ENCODE measurements around the gene APC. TPM values are rescaled to one million over a fixed set of nuclear protein-coding genes. Genes with fewer than 3 reads are reported as not detected.

APC gene
- total RNA-seq, 1 experiment from 2014 or later, result 24.0 TPM

GRCh38 chr5:112878101-112878500 lies 140.4 kb downstream of the APC start:
- BruUV-seq (replicated peaks), result no TSS peak
- Histone ChIP-seq H2AFZ (ENCODE audit: low read depth, low read length, poor library complexity, severe bottlenecking) (no peak overlapping the region), H3K36me3 (ENCODE audit: control insufficient read depth in 1 of 2, insufficient read depth in 2 of 2, low read length in 2 of 2) (peaks cover 5 to 10% of the 10 kb centered on the region in 2 experiments; a peak in 3 of 4 replicates), H3K27me3 (ENCODE audit: insufficient read depth, low read length) (no peaks in the 10 kb centered on the region), H3K79me2 (ENCODE audit: insufficient read depth, low read length) (no peaks in the 10 kb centered on the region; the same call in 1 of the 2 replicates), H3K4me2 (ENCODE audit: low read length) (no peak overlapping the region), H3K4me3 (replicated peaks in 1 of 2; ENCODE audit: low read depth in 1 of 2, low read length in 2 of 2) (no peak overlapping the region), H3K9ac (ENCODE audit: low read length) (no peak overlapping the region), H3K9me2 (ENCODE audit: insufficient read depth) (no peaks in the 10 kb centered on the region), H3K27ac (ENCODE audit: low read depth, low read length) (no peak overlapping the region; the same call in 1 of the 2 replicates), H4K20me1 (ENCODE audit: insufficient read depth) (no peaks in the 10 kb centered on the region), H3K9me3 (ENCODE audit: control insufficient read depth in 1 of 2, insufficient read depth in 1 of 2, low read depth in 1 of 2, low read length in 2 of 2) (no peaks in the 10 kb centered on the region), H3K4me1 (ENCODE audit: control insufficient read depth in 1 of 2, insufficient read depth in 2 of 2, low read length in 2 of 2) (peaks cover 4 to 8% of the 10 kb centered on the region in 2 experiments; a peak in 3 of 4 replicates)
- intact Hi-C loops (cut with micrococcal nuclease), result no loop called here
- no peak for DNase-seq (ENCODE audit: low read depth, low spot score)
- ChIA-PET RAD21 (ENCODE audit: low non-redundant PET in 1 of 2, low total read pairs in 2 of 2, uncharacterized antibody in 2 of 2, unreplicated experiment in 2 of 2) (no interaction called here), POLR2A (no interaction called here), CTCF (no interaction called here)
- TF ChIP-seq ZBTB33 (IDR thresholded peaks at IDR 0.05; ENCODE audit: extremely low read depth, insufficient replicate concordance, low read length) (no peak), JUND (IDR thresholded peaks at IDR 0.05) (no peak), EGR1 (IDR thresholded peaks at IDR 0.05; ENCODE audit: low read depth) (no peak)
- no peak for ATAC-seq

- Histone ChIP-seq H3K36me3 (ENCODE audit: control insufficient read depth in 1 of 2, insufficient read depth in 2 of 2, low read length in 2 of 2) (peaks cover 5 to 10% of the 10 kb centered on the region in 2 experiments; a peak in 3 of 4 replicates), H4K20me1 (ENCODE audit: insufficient read depth) (no peaks in the 10 kb centered on the region), H3K4me2 (ENCODE audit: low read length) (no peak overlapping the region; the same call in 1 of the 2 replicates), H3K79me2 (ENCODE audit: insufficient read depth, low read length) (no peaks in the 10 kb centered on the region; the same call in 1 of the 2 replicates), H3K27me3 (ENCODE audit: insufficient read depth, low read length) (no peaks in the 10 kb centered on the region), H3K9me3 (ENCODE audit: control insufficient read depth in 1 of 2, insufficient read depth in 1 of 2, low read depth in 1 of 2, low read length in 2 of 2) (no peaks in the 10 kb centered on the region), H3K9ac (ENCODE audit: low read length) (no peak overlapping the region), H3K4me1 (ENCODE audit: control insufficient read depth in 1 of 2, insufficient read depth in 2 of 2, low read length in 2 of 2) (peaks cover 4 to 8% of the 10 kb centered on the region in 2 experiments; a peak in 3 of 4 replicates), H3K4me3 (replicated peaks in 1 of 2; ENCODE audit: low read depth in 1 of 2, low read length in 2 of 2) (no peak overlapping the region), H3K9me2 (ENCODE audit: insufficient read depth) (no peaks in the 10 kb centered on the region), H2AFZ (ENCODE audit: low read depth, low read length, poor library complexity, severe bottlenecking) (no peak overlapping the region), H3K27ac (ENCODE audit: low read depth, low read length) (peak overlapping the region; percentile 6; the same call in 1 of the 2 replicates)
- POLR2A ChIA-PET, result no interaction called here
- ATAC-seq, result peak; percentile 48
- TF ChIP-seq MAX (IDR thresholded peaks at IDR 0.05), result no peak
- peak; percentile 58 for TF ChIP-seq JUND (IDR thresholded peaks at IDR 0.05)
- TF ChIP-seq FOSL1 (IDR thresholded peaks at IDR 0.05; ENCODE audit: low read depth), result peak; percentile 45; the same call in 1 of the 2 replicates
- CTCF ChIA-PET, result no interaction called here
- no TSS peak for BruUV-seq (replicated peaks)
- RAD21 ChIA-PET (ENCODE audit: low non-redundant PET in 1 of 2, low total read pairs in 2 of 2, uncharacterized antibody in 2 of 2, unreplicated experiment in 2 of 2), result no interaction called here
- intact Hi-C loops (cut with micrococcal nuclease), result no loop called here
- DNase-seq (ENCODE audit: low read depth, low spot score), result peak; percentile 19
These were observed 141.1 kb downstream of the APC start for GRCh38 chr5:112878760-112879159.
